ENCODE measurements around the gene MCAT.

MCAT gene

DNA sequence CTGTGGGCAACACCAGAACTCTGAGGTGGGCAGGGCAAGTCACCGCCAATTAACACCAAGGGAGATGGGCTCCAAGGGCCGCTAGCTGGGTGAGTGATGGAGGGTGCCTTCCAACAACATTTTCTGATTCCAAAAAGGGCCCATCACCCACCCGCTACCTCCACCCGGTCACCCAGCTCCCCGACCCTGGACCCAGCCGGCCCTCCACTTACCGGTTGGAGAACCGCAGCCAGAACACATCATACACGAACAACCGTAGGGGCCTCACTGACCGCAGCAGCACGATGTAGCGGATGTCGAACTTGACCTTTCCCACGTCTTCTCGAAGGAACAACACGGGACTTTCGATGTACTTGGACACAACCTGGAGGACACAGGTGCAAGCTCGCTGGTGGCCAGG lies 29.0 kb upstream of the MCAT start:
- no peak for DNase-seq (ENCODE audit: low spot score)

- DNase-seq (ENCODE audit: low spot score): no peak
These were observed 28.4 kb upstream of the MCAT start for GRCh38 chr22:43171607-43172006.

DNA sequence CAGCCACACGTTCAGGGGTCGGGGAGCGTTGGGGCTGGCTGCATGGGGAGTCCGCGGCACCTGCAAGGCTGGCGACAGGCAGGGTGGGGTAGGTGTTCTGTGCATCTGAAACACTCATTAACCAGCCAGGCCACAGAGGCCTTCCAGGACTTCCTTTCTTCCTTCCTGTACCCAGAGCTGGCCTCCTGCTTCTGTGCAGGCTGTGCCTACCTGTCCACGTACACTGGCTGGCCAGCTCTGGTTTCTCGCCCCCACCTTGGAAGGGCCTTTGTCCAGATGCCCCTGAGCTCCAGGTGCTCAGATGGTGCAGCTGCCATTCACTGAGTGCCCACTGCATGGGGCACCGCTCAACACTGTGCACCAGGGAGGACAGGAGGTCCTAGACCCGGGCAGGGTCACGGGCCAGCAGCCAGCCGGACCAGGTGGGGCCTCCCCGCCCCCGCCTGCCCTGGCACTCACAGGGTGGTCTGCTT lies 27.9 kb upstream of the MCAT start:
- no peak for DNase-seq (ENCODE audit: low spot score)

GRCh38 chr22:43170131-43170480 lies 26.9 kb upstream of the MCAT start:
- DNase-seq (ENCODE audit: low spot score): no peak

DNA sequence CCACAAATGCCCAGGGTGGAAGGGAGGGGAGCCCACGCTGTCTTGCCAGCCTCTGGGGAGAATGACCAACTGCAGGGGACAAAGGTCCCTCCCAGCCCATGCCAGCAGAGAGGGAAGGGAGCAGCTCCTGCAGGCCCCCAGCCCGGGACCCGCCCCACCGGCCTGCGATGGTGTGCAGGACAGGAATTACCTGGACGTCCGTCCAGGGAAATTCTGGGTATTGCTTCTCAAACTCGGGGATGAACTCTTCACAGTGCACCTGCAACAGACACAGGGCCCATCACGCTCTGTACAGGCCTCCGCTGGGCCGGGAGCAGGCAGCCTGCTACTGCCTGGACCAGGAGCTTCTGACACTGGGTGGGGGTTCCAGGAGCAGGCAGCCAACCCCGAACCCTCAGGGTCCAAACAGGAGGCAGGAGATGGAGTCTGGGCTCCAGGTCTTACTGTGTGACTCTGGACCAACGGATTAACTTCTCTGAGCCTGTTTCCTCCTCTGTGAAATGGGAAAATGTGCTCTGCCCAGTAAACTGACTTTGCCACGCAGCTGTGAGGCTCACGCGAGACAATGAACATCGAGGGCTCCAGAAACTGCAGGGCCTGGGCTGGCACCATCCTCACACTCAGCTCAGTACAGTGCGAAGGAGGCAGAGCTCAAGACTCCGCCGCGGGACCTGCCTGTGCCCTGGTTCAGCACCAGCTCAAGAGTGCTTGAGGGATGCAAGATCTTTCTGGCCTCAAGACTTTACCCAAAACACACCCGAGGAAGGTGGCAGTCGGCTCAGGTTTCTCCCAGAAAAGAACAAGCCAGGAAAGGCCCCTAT lies 26.3 kb upstream of the MCAT start:
- DNase-seq (ENCODE audit: low spot score): no peak

- no peak for DNase-seq (ENCODE audit: low spot score)
These were observed 25.5 kb upstream of the MCAT start for GRCh38 chr22:43168471-43169309.

DNA sequence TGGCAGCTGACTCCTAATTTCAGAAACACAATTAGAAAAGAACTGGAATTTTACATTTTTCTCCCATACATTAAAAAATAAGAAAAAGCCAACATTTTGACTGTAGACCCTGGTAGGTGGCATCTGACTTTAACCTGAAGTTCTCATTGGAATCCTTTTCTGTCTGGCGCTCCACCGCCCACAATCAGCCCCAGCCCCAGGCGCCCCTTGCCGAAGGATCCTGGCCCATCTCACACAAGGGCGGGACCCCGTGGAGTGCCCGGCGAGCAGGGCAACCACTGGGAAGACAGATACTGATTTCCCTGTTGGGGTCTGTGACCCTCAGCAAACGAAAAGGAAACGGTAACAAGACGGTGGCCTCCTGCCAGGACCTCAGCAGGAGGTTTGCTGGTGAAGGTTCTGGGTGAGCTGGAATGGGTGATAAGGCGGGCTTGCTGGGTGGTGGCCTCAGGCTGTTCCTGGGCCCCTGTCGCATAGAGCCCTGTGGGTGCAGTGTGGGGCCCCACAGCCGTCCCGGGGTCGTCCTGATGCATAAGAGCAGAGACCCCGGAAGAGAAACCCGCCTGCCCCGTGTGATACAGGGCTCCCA lies 23.9 kb upstream of the MCAT start:
- DNase-seq (ENCODE audit: low spot score): no peak

- no peak for DNase-seq (ENCODE audit: low spot score)
These were observed 23.1 kb upstream of the MCAT start for GRCh38 chr22:43166132-43166930.

DNA sequence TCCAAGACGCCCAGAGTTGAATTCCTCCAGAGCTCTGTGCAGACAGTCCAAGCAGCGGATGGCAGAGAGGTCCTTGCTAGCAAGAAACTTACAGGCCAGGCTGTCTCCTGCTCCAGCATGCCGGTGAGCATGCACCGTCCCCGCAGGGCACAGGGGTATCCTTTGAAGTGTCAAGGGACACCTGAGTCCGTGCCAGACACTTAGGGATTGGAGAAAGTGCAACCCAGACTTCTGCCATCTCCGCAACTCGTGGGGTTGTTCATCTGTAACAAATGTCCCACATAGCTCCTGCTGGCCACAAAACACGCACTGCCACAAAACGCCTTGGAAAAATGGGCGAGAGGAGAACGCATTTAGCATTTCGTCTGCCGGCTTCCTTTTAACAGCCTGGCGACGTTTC lies 21.4 kb upstream of the MCAT start:
- no peak for DNase-seq (ENCODE audit: low spot score)

DNA sequence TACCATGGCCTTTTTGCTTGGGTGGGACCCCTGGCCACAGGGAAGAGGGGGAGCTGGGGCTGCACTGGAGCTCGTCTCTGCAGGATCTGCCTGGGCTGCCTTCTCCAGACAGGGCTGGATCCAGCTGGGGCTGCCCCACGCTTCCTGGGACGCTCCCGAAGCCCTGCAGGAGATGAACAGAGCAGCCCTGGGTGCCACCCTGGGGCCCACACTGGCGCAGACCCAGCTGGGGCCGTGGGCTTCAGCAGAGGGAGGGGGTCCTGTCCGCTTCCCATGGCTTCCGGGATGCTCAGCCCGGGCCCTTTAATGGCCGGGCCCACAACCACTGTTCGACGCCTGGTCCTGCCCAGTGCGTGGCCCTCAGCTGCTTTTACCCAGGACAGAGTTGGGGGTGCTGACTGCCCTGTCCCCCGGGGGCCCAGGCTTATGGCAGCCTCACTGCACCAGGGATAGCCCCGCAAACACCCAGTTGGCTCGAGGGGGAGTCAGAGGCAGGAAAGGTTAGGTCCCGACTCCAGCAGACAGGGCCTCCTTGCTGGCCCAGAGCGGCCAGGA lies 20.1 kb upstream of the MCAT start:
- DNase-seq (ENCODE audit: low spot score): no peak

DNA sequence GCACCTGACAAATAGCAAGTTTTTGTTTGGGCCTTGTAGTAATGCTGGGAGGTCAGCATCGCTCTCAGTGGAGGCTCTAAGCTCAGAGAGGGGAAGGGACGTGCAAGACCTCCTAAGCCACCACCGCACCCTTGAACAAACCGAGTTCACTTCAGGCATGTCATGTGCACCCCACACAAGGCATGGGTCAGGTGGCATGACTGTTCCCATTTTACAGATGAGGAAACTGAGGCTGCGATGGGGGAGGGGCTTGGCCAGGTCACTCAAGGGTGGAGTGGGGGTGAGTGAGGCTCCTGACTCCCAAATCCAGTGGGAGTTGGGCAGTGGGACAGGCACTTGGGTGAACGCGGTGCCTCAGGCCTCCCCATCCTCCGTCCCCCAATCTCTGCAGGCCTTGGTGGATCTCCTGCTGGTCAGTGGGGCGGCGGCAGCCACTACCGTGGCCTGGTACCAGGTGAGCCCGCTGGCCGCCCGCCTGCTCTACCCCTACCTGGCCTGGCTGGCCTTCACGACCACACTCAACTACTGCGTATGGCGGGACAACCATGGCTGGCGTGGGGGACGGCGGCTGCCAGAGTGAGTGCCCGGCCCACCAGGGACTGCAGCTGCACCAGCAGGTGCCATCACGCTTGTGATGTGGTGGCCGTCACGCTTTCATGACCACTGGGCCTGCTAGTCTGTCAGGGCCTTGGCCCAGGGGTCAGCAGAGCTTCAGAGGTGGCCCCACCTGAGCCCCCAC lies 19.4 kb upstream of the MCAT start:
- DNase-seq (ENCODE audit: low spot score): no peak

GRCh38 chr22:43160497-43161126 lies 17.4 kb upstream of the MCAT start:
- DNase-seq (ENCODE audit: low spot score): no peak

- DNase-seq (ENCODE audit: low spot score): peak; percentile 79
These were observed 16.4 kb upstream of the MCAT start for GRCh38 chr22:43159484-43160178.

DNA sequence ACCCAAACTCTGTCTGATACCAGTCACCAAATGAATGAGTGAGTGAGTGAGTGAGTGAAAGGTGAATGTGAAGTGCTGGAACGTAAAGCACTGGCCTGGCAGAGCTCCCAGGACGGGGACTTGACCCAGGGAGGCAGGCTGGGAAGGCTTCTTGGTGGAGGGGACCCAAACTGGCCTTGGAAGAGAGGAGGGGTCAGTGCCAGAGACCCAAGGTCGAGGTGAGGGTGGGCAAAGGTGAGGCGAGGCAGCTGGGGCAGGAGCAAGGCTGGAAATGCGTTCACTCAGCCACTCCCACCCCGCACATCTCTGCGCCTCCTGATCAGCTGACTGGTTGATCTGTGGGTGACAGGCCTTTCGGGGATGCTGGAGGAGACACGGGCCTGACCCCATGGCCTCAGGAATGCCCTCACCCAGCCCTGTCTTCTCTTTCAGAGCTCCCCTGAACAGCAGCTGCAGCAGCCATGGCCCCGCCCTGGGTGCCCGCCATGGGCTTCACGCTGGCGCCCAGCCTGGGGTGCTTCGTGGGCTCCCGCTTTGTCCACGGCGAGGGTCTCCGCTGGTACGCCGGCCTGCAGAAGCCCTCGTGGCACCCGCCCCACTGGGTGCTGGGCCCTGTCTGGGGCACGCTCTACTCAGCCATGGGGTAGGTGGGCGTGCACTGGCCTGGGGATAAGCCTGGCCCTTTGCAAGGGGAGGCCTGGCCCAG lies 15.7 kb upstream of the MCAT start:
- no peak for DNase-seq (ENCODE audit: low spot score)

DNA sequence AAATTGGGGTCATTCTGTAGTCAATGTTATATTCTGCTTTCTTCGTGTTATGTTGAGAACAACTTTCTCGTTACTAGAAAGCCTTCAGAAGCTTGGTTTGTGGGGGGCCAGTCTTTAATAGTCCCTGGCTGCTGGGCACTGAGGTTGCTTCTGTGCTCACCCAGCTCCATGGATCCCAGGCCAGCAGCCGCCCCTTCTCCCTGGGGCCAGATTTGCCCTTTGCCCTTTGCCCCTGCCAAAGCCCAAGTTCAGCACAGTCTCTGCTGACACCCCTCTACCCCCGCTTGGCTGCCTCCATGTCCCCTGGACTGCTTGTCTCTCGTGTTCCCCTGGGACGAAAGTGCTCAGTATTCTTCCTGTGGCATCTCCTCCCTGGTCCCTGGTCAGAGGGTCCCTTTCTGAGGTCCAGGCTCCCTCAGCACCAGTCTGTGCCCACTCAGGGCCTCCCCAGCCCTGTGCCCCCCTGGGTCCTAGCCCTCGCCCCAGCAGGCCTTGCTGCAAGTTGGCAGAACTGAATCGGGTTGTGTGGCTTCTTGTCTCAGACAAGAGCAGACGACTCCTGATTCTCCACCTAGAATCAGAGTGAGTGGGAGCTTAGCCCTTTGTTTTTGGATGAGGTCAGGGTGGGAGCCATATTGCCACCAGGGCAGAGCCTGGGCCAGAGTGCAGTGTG lies 14.8 kb upstream of the MCAT start:
- DNase-seq (ENCODE audit: low spot score): no peak

- DNase-seq (ENCODE audit: low spot score): no peak
These were observed 13.2 kb upstream of the MCAT start for GRCh38 chr22:43156413-43156812.

- DNase-seq (ENCODE audit: low spot score): no peak
These were observed 12.6 kb upstream of the MCAT start for GRCh38 chr22:43155789-43156188.

- no peak for DNase-seq (ENCODE audit: low spot score)
These were observed 11.8 kb upstream of the MCAT start for GRCh38 chr22:43154887-43155536.
